Cortex of kidney (tissue), 1 donor: ENCODE results near the gene KCNN3.
"Not testable (repeated sequence)": the region's sequence is repeated elsewhere in the genome, so short reads cannot be mapped to it uniquely, and the experiment has no call there.

ENCODE experiments used
- DNase-seq: peaks from one replicate; lab custom pipeline; 2025; lab: John Stamatoyannopoulos, UW

KCNN3 gene

DNA sequence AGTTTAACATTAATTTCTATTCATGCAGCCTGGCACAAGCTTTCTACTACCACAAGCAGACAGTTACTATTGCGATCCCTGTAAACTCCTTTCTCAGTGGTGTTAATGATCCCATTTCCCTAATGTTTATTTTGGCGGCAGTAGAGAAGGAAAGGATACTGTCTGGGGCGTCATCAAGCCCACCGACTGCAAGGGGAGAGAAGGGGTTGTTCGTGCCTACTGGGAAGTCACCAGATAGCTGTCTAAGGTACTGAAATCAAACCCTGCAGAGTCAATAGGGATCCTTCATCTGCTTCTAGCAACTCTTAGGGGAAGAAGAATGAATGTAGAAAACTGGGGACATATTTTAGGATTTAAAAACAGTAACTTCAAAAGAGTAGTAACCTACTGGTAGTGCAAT, 166.9 kb downstream of the KCNN3 start:
- no peak for DNase-seq

DNA sequence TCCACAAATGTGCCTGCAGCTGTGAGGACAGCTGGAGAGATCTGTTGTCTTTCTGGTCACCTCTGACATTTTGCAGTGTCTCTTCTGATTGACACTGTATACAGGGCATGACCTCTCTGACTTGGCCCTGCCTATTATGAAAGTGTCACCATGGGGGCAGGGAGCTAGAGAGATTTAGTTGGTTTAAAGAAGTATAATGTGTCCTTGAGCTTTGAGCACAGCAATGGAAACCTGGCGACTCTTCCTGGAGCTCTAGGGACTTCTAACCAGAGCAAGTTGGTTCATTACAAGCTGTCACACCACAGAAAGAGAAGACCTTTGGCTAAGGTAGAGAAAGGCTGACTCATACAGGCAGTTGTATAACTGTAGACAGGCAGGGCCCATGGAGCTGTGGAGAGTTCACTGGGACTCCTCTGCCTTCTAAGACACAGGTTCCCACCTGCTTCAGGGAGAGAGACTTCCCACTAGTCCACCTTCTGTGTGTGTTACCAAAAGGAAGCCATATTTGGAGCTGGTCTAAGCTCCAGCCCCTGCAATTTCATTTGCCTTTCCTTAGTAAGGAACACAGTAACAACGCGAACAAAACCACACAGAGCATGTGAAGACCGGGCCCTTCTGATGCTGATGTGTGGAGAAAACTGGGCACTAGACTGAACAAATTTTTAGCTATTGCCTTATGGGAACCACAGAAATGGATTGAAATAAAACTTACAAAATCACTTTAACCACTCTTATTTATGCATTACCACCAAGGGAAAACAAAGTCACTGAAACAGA, 171.6 kb downstream of the KCNN3 start:
- no peak for DNase-seq

DNA sequence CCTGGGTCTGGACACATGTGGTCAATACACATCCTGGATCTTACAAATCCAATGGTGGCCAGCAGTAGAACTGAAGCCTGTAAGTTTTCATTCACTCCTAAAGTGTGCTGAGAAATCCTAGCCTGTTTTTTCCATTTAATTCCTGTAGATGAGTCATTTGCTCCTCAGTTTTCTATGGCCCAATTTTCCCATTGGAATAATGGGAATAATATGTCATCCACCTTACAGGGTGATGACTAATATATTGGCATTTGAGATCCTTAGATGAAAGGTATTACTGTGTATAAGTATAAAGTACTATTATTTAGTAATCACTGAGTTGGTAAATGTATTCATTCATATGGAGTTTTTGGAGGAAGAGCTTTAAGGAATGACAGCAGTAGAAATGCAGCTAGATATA, 172.4 kb downstream of the KCNN3 start:
- DNase-seq = no peak

DNA sequence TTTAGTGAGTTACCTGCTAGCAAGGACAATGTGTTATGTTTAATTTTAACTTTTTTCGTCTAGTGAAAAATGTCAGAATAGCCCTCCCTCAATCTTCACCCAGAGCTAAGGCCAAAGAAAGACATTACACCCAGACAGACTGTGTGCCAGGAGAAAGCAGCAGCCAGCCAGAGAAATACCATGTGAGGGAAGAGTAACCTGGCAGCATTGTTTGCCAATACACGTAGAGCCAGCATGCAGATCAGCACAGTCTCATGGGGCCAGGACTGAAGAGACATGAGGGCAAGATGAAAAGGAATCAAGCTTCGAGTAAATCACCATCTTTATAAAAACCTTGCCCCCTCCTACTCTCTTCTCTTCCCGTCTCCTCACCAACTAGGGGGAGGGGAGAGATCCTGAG, 173.6 kb downstream of the KCNN3 start:
- no peak for DNase-seq

DNA sequence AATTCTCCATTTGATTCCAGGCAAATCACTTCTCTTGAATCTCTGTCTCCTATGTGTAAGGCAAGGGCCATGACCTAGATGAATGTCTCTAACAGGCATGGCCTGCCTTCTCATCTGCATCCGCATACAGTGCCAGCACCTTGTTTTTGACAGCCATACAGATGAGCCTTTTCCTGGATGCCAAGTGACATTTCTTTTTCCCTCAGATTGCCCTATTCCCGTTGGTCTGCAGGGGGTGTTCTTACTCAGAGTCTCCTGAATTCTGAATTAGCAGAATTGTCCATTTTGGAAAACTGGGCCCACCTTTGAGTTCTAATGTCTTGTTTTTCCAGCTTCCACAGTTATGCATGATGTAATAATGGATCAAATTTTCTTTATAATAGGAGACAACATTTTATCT, 174.1 kb downstream of the KCNN3 start:
- DNase-seq = no peak

- DNase-seq = no peak
Observed at GRCh38 chr1:154694995-154695394, 175.1 kb downstream of the KCNN3 start.

DNA sequence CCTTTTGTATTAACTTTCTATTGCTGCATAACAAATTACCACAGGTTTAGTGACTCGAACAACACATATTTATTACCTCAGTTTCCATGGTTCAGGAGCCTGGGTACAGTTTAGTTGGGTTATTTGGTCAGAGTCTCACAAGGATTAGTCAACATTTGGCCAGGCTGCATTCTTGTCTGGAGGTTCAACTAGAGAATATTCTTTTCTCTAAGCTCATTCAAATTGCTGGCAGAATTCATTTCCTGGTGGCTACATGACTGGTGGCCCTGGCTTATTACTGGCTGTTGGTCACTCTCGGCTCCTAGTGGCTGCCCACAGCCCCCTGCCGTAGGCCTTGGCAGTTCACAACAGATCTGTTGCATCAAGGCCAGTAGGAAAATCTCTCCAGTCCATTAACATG, 181.0 kb downstream of the KCNN3 start:
- DNase-seq = no peak

DNA sequence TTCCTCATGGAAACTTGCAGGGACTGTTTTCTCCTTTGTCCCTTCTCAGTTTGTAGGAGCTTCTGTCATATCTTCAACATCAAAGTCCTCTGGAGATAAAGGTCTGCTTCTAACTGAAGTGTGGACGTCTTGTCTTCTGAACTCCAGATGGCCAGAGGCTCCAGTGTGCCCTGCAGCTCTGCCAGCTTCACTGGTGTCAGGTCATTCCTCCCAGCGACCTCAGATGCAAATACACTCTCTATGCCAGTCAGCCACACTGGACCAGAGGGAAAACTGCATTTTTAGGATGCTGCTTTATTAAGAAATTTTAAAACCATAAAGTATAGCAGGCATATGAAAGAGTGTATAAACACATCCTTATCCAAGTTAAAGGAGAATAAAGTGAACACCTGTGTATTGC, 183.6 kb downstream of the KCNN3 start:
- no peak for DNase-seq

DNA sequence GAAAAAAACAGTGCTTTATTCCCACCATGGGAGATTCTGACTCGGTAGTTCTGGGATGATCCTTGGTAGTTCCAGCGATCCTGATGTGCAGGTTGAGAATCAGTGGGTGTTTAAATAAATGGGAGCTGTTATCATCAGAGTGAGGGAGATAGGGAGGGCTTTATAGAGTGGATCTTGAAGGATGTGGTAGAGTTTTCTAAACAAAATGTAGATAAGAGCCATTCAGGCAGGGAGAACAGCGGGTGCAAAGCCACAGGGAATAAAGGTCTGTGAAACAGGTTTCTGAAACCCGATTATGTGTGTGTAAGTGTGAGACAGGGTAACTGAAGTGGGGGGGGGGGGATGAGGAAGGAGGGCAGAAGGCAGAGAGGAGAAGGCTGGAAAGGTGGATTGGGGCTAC, 186.3 kb downstream of the KCNN3 start:
- no peak for DNase-seq

DNA sequence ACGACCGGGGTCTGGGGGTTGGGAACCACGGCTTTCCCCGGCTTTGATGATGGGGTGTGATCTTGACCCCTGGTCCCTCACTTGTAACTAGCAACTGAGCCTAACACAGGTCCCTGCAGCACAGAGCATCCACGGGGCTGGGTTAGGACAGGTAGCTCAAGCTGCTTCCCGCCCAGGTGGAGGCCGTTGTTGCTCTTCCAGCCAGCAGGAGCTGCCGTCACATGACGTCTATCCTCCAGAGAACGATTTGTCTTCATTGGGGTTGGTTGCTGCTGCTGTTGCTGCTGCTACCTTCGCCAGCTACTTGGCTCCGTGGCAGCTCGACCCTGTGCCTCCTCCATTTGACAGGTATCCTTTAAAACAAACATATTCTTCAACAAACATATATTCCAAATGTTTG, 187.8 kb downstream of the KCNN3 start:
- no peak for DNase-seq

DNA sequence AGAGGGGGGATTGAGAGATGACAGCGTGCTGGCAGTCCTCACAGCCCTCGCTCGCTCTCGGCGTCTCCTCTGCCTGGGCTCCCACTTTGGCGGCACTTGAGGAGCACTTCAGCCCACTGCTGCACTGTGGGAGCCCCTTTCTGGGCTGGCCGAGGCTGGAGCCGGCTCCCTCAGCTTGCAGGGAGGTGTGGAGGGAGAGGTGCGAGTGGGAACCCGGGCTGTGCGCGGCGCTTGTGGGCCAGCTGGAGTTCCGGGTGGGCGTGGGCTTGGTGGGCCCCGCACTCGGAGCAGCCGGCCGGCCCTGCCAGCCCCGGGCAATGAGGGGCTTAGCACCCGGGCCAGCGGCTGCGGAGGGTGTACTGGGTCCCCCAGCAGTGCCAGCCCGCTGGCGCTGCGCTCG, 192.2 kb downstream of the KCNN3 start:
- not testable (repeated sequence) for DNase-seq

DNA sequence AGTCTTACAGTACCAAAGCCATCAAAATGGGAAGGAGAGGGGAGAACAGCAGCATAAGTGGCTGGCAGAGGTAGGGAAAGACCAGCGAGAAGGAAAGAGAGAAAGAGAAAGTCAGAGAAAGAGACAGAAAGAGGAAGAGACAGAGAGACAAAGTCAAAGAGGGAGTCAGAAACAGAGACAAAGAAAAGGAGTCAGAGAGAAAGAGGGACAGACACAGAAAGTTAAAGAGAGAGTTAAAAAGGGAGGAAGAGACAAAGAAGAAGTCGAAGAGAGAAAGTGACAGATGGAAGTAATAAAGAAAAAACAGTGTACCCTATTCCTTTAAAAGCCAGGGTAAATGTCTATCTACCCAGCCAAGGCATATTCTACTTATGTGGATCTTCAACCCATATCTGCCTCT, 193.2 kb downstream of the KCNN3 start:
- DNase-seq = not testable (repeated sequence)

DNA sequence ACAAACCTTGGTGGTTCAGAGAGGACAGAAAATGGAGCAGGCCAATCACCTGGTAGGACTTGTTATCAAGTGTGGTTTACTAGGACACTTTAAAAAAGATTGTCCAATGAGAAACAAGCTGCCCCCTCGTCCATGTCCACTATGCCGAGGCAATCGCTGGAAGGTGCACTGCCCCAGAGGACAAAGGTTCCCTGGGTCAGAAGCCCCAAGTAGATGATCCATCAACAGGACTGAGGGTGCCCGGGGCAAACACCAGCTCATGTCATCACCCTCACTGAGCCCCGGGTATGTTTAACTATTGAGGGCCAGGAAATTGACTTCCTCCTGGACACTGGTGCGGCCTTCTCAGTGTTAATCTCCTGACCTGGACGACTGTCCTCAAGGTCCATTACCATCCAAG, 195.6 kb downstream of the KCNN3 start:
- not testable (repeated sequence) for DNase-seq

- DNase-seq = not testable (repeated sequence)
Observed at GRCh38 chr1:154672245-154672644, 197.8 kb downstream of the KCNN3 start.

DNA sequence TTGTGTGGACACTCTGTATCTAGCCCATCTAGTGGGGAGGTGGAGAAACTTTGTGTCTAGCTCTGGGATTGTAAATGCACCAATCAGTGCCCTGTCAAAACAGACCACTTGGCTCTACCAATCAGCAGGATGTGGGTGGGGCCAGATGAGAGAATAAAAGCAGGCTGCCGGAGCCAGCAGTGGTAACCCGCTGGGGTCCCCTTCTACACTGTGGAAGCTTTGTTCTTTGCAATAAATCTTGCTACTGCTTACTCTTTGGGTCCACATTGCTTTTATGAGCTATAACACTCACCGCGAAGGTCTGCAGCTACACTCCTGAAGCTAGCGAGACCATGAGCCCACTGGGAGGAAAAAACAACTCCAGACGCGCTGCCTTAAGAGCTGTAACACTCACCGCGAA, 198.7 kb downstream of the KCNN3 start:
- not testable (repeated sequence) for DNase-seq

GRCh38 chr1:154670310-154671270, 199.5 kb downstream of the KCNN3 start:
- not testable (repeated sequence) for DNase-seq

- DNase-seq = no peak
Observed at GRCh38 chr1:154669464-154670282, 200.4 kb downstream of the KCNN3 start.

DNA sequence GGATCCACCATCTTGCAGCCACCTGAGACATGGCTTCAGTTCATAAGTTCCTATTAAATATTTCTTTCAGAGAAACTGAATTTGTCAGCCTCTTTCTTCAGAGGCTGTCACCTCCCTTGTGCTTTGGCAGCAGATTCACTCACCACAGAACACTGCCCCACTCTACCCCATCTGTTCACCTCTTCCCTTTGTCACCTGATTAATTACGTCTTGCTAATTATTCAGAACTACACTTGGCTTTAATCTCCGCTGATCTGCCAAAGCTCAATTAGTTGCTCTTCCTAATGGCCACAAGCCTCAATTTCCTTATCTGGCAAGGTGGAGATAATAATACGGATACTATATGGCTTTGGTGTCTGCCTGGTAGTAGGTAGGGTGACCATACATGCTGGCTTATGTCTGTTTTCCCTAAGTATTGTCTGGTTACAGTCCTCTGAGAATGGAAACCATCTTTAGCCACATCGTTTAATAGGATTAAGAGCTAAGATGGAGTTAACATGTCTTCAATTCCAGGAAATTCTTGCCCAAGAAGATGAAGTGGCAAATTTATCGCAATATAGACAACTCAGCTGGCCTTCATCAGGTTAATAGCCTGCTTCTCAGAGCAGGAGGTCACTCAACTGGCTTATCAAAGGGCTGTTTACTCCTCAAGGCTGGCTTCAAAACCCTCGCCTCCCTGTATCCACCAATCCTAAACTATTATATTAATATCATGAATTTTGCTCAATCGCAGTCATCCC, 203.9 kb downstream of the KCNN3 start:
- no peak for DNase-seq

- DNase-seq = no peak
Observed at GRCh38 chr1:154664331-154665002, 205.6 kb downstream of the KCNN3 start.

- DNase-seq = no peak
Observed at GRCh38 chr1:154663471-154664060, 206.5 kb downstream of the KCNN3 start.
